ENCODE data around the gene MYADML2. TPM values are rescaled to one million over a fixed set of nuclear protein-coding genes. Genes with fewer than 3 reads are reported as not detected.

The MYADML2 gene
- total RNA-seq, 1 experiment from 2014 or later: not detected

DNA sequence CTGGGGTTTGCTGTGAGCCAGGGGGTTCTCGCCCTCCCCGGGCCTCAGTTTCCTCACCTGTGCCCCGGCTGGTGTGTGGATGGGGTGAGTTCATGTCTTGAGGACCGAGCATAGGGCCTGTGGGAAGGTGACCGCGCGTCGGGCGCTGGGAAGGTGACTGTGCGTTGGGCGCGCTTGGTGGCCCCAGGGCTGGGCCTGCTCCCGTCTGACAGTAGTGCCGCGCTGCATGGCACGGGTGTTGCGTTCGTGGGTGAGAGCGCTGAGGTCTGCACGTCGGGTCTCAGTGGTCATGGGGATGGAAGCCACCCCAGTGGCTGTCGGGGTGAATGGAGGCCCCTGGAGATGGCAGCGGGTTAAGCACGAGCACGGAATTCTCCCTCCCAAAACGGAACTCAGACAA is 39.6 kb upstream of the MYADML2 start:
- H3K4me1 ChIP-seq (ENCODE audit: insufficient read depth, low read length, poor library complexity, severe bottlenecking): no peaks in the 10 kb centered on the region
- BruUV-seq (replicated peaks): no TSS peak
- no peak for DNase-seq (ENCODE audit: low spot score)
- CTCF ChIA-PET: no interaction called here
- intact Hi-C loops (cut with micrococcal nuclease; ENCODE audit: unreplicated experiment): no loop called here
- POLR2A ChIA-PET (ENCODE audit: low non-redundant PET): no interaction called here
- TF ChIP-seq, protein P1, sequence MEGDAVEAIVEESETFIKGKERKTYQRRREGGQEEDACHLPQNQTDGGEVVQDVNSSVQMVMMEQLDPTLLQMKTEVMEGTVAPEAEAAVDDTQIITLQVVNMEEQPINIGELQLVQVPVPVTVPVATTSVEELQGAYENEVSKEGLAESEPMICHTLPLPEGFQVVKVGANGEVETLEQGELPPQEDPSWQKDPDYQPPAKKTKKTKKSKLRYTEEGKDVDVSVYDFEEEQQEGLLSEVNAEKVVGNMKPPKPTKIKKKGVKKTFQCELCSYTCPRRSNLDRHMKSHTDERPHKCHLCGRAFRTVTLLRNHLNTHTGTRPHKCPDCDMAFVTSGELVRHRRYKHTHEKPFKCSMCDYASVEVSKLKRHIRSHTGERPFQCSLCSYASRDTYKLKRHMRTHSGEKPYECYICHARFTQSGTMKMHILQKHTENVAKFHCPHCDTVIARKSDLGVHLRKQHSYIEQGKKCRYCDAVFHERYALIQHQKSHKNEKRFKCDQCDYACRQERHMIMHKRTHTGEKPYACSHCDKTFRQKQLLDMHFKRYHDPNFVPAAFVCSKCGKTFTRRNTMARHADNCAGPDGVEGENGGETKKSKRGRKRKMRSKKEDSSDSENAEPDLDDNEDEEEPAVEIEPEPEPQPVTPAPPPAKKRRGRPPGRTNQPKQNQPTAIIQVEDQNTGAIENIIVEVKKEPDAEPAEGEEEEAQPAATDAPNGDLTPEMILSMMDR (conservative IDR thresholded peaks at IDR 0.05; ENCODE audit: low read depth, low read length): no peak
- no peak for TF ChIP-seq EZH2 (IDR thresholded peaks at IDR 0.05; ENCODE audit: borderline replicate concordance, low read depth, low read length, poor library complexity, severe bottlenecking)
- no peak overlapping the region for H3K4me3 ChIP-seq (ENCODE audit: low read depth, low read length, poor library complexity, severe bottlenecking)
- no peaks in the 10 kb centered on the region for H3K9me3 ChIP-seq (ENCODE audit: low read depth, low read length, poor library complexity, severe bottlenecking)
- no peak overlapping the region for H3K27ac ChIP-seq (ENCODE audit: low read depth, low read length, poor library complexity, severe bottlenecking)
- H3K27me3 ChIP-seq (replicated peaks; ENCODE audit: insufficient read depth, low read depth, low read length, poor library complexity): no peaks in the 10 kb centered on the region
- H3K36me3 ChIP-seq (ENCODE audit: insufficient read depth, low read length, poor library complexity, severe bottlenecking): no peaks in the 10 kb centered on the region

DNA sequence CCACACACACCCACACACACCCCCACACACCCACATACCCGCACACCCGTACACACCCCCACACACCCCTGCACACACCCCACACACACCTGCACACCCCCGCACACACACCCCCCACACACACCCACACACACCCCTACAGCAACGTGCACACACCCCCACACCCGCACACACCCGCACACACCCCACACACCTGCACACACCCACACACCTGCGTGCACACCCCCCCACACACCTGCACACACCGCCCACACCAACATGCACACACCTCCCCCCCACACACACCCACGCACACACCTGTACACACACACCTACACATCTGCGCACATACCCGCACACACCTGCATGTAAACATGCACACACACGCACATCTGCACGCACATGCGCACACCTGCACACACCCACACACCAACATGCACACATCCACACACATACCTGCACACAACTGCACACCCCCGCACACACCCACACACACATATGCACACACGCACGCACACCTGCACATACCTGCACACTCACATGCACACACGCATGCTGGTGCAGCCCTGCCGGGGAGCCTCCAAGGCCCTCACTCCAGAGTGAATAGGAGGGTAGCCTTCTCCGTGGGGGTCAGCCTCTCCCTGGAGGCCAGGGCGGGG is 37.9 kb upstream of the MYADML2 start:
- Histone ChIP-seq H3K27ac (ENCODE audit: low read depth, low read length, poor library complexity, severe bottlenecking) (no peak overlapping the region), H3K36me3 (ENCODE audit: insufficient read depth, low read length, poor library complexity, severe bottlenecking) (no peaks in the 10 kb centered on the region), H3K4me1 (ENCODE audit: insufficient read depth, low read length, poor library complexity, severe bottlenecking) (no peaks in the 10 kb centered on the region), H3K27me3 (replicated peaks; ENCODE audit: insufficient read depth, low read depth, low read length, poor library complexity) (no peaks in the 10 kb centered on the region), H3K9me3 (ENCODE audit: low read depth, low read length, poor library complexity, severe bottlenecking) (no peaks in the 10 kb centered on the region), H3K4me3 (ENCODE audit: low read depth, low read length, poor library complexity, severe bottlenecking) (no peak overlapping the region)
- ChIA-PET POLR2A (ENCODE audit: low non-redundant PET) (no interaction called here), CTCF (no interaction called here)
- intact Hi-C loops (cut with micrococcal nuclease; ENCODE audit: unreplicated experiment): no loop called here
- TF ChIP-seq, protein P1 (conservative IDR thresholded peaks at IDR 0.05; ENCODE audit: low read depth, low read length): no peak
- TF ChIP-seq EZH2 (IDR thresholded peaks at IDR 0.05; ENCODE audit: borderline replicate concordance, low read depth, low read length, poor library complexity, severe bottlenecking): no peak
- no TSS peak for BruUV-seq (replicated peaks)
- DNase-seq (ENCODE audit: low spot score): no peak

DNA sequence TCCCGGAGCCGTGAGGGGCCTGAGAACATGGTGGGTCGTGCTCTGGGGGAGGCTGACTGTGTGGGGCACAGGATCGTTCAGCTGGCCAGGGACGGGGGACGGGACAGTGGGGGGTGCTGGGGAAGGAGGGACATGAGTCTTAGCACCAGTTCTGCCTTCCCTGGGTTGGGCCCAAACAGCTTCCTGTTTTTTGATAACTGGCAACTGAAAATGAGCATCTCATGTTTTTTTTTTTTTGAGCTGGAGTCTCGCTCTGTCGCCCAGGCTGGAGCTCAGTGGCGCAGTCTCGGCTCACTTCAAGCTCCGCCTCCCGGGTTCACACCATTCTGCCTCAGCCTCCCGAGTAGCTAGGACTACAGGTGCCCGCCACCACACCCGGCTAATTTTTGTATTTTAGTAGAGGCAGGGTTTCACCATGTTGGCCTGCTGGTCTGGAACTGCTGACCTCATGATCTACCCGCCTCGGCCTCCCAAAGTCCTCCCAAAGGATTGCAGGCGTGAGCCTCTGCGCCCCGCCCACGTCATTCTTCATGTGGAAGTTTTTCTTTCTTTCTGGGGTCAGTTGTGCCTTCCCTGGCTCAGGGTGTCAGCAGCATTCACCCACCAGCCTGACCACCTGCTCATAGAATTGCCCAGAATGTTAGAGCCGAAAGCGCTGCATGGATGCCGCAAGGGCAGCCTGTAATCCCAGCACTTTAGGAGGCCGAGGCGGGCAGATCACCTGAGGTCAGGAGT is 36.8 kb upstream of the MYADML2 start:
- CTCF ChIA-PET: no interaction called here

More for the DNA sequence above, 36.8 kb upstream of the MYADML2 start:
- no peak overlapping the region for H3K27ac ChIP-seq (ENCODE audit: low read depth, low read length, poor library complexity, severe bottlenecking)
- no peak overlapping the region for H3K4me3 ChIP-seq (ENCODE audit: low read depth, low read length, poor library complexity, severe bottlenecking)
- H3K27me3 ChIP-seq (replicated peaks; ENCODE audit: insufficient read depth, low read depth, low read length, poor library complexity): no peaks in the 10 kb centered on the region
- POLR2A ChIA-PET (ENCODE audit: low non-redundant PET): interaction anchor here (0.6 kb wide), 1 partner anchor 315 kb away, joined by 4 read pairs; no protein-coding TSS in a partner anchor
- TF ChIP-seq, protein P1 (conservative IDR thresholded peaks at IDR 0.05; ENCODE audit: low read depth, low read length): no peak
- no peak for TF ChIP-seq EZH2 (IDR thresholded peaks at IDR 0.05; ENCODE audit: borderline replicate concordance, low read depth, low read length, poor library complexity, severe bottlenecking)
- H3K9me3 ChIP-seq (ENCODE audit: low read depth, low read length, poor library complexity, severe bottlenecking): no peaks in the 10 kb centered on the region
- DNase-seq (ENCODE audit: low spot score): no peak
- intact Hi-C loops (cut with micrococcal nuclease; ENCODE audit: unreplicated experiment): no loop called here
- H3K36me3 ChIP-seq (ENCODE audit: insufficient read depth, low read length, poor library complexity, severe bottlenecking): no peaks in the 10 kb centered on the region
- H3K4me1 ChIP-seq (ENCODE audit: insufficient read depth, low read length, poor library complexity, severe bottlenecking): peaks cover 2% of the 10 kb centered on the region
- no TSS peak for BruUV-seq (replicated peaks)
